ENCODE measurements around the gene FAM47E. TPM values are rescaled to one million over a fixed set of nuclear protein-coding genes. Genes with fewer than 3 reads are reported as not detected.
A peak's percentile ranks its signal among the peaks of the same experiment; 100 is the strongest.

The FAM47E gene
- total and polyA plus RNA-seq, 9 donors = 0.64 to 2.4 (median 1.2) TPM

DNA sequence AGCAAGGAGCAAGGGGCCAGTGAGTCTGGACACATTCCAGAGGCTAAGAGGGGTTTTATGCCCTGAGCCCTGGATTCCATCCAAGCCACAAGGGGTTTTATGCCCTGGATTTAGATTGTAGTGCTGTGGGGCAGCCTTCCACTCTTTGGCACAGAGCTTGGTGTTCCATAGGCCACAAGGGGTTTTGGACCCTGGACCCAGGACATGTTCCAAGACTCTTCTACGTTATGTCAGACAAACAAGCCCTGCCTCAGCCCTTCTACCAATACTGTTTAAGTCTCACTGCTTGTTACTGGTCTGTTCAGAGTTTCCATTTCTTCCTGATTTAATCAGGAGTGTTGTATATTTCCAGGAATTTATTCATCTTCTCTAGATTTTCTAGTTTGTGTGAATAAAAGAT, 25.1 kb upstream of the FAM47E start:
- Histone ChIP-seq H3K4me3 (ENCODE audit: low read length) (no peak overlapping the region), H3K27ac (ENCODE audit: low read length) (no peak overlapping the region), H3K4me1 (ENCODE audit: control insufficient read depth, insufficient read depth, low read length) (no peaks in the 10 kb centered on the region), H3K9me3 (replicated peaks; ENCODE audit: control insufficient read depth, low read depth, low read length) (no peaks in the 10 kb centered on the region), H3K27me3 (ENCODE audit: control insufficient read depth, insufficient read depth, low read length) (no peaks in the 10 kb centered on the region), H3K36me3 (ENCODE audit: control insufficient read depth, insufficient read depth, low read length) (no peaks in the 10 kb centered on the region)
- DNase-seq = no peak
- WGBS (ENCODE audit: insufficient coverage) = no CpG with 5 or more reads among the region's 1 CpG

DNA sequence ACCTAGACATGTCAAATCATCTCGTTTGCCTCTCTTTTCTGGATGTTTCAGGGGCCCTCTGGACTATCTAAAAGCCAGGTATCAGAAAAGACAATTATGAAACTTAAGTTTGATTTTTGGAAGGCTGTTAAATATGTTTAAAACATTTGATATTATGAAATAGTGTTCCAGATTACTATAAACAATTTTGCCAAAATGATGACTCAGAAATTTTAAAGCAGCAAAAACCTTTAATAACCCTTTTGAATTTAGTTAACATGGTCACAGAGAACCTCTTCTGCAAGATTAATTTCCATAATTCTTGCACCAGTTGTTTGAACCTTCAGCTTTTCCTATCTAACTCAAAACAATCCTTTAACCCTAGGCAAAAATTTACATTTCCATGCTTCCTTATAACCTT, 18.8 kb upstream of the FAM47E start:
- WGBS (ENCODE audit: insufficient coverage) = no CpG with 5 or more reads among the region's 1 CpG
- Histone ChIP-seq H3K4me3 (ENCODE audit: low read length) (no peak overlapping the region), H3K27me3 (ENCODE audit: control insufficient read depth, insufficient read depth, low read length) (no peaks in the 10 kb centered on the region), H3K9me3 (replicated peaks; ENCODE audit: control insufficient read depth, low read depth, low read length) (no peaks in the 10 kb centered on the region), H3K4me1 (ENCODE audit: control insufficient read depth, insufficient read depth, low read length) (no peaks in the 10 kb centered on the region), H3K27ac (ENCODE audit: low read length) (no peak overlapping the region), H3K36me3 (ENCODE audit: control insufficient read depth, insufficient read depth, low read length) (no peaks in the 10 kb centered on the region)
- no peak for DNase-seq

DNA sequence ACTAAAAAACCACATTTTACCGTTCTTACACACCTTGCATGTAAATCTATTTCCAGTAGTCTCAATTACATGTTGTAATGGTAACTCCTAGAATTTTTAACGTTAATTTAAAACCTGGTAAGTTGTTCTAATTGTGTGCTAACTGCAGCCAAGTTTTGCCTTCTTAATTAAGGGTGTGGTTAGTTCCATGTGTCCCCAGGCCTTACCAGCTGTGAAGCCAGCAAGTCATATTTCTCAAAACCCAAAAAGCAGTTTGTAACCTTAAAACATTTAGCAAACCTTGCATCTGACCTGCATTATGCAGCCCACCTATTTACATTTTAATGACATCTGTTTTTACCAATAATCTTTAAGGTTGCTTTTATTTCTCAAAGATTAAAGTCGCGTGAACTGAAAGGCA, 18.4 kb upstream of the FAM47E start:
- Histone ChIP-seq H3K27me3 (ENCODE audit: control insufficient read depth, insufficient read depth, low read length) (no peaks in the 10 kb centered on the region), H3K9me3 (replicated peaks; ENCODE audit: control insufficient read depth, low read depth, low read length) (no peaks in the 10 kb centered on the region), H3K36me3 (ENCODE audit: control insufficient read depth, insufficient read depth, low read length) (no peaks in the 10 kb centered on the region), H3K4me3 (ENCODE audit: low read length) (no peak overlapping the region), H3K4me1 (ENCODE audit: control insufficient read depth, insufficient read depth, low read length) (no peaks in the 10 kb centered on the region), H3K27ac (ENCODE audit: low read length) (no peak overlapping the region)
- WGBS (ENCODE audit: insufficient coverage) = no CpG with 5 or more reads among the region's 4 CpGs
- DNase-seq = no peak

DNA sequence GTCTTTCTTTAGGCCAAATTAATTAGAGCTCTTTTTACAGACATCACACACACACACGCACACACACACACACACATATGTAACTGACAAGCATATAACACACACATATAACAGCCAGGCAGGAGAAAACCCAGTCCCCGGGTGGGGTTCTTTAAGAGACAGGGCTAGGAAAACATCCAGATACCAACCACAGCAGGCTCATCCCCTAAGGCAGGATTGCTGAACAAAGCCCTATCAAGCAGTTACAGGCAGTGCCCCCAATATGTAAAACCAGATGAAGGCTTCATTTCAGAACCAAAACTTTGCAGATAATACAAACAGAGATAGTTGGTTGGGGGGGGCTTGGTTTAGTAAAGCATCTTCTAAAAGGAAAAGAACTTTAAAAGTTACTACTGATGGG, 18.0 kb upstream of the FAM47E start:
- Histone ChIP-seq H3K4me3 (ENCODE audit: low read length) (no peak overlapping the region), H3K9me3 (replicated peaks; ENCODE audit: control insufficient read depth, low read depth, low read length) (no peaks in the 10 kb centered on the region)

DNA sequence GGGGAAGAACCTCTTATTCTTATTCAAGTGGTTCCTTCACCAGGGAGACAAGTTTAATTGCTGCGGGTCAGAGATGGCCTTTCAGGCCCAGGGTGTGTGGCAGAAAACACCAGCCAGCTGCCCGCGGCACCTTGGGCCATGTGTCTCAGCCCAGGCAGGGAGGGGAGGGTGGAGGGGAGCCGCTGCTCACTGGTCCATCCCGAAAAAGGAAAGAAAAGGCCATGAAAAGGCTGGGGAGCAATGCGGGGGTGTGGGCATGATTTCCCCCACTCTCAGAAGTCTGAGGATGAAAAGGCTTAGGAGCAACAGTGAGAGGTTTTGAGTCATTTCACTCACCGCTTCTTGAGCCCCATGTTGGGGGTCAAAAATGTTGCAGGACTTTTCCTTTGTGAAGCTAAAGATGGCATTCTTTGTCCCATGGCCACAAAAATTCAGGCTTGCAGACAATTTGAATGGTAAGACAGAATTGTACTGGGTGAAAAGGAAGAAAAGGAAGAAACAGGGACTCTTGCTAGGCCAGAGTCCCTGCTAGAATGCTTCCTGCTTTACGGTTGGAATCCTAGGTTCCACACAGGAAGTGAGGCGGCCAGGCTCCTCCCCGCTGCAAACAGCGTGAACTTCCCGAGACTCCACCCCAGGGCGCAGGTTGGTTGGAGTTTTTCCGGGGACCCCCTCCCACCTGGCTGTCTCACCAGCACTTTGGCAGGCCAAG, 17.4 kb upstream of the FAM47E start:
- Histone ChIP-seq H3K27ac (ENCODE audit: low read length) (no peak overlapping the region), H3K27me3 (ENCODE audit: control insufficient read depth, insufficient read depth, low read length) (no peaks in the 10 kb centered on the region), H3K4me1 (ENCODE audit: control insufficient read depth, insufficient read depth, low read length) (no peaks in the 10 kb centered on the region), H3K4me3 (ENCODE audit: low read length) (peak overlapping the region; percentile 3), H3K36me3 (ENCODE audit: control insufficient read depth, insufficient read depth, low read length) (no peaks in the 10 kb centered on the region), H3K9me3 (replicated peaks; ENCODE audit: control insufficient read depth, low read depth, low read length) (no peaks in the 10 kb centered on the region)
- WGBS (ENCODE audit: insufficient coverage) = 77% methylated on average over 9 of the region's 14 CpGs
- no peak for DNase-seq

More for the DNA sequence above, 18.0 kb upstream of the FAM47E start:
- H3K27ac ChIP-seq (ENCODE audit: low read length) = no peak overlapping the region
- H3K36me3 ChIP-seq (ENCODE audit: control insufficient read depth, insufficient read depth, low read length) = no peaks in the 10 kb centered on the region
- no peak for DNase-seq
- no peaks in the 10 kb centered on the region for H3K27me3 ChIP-seq (ENCODE audit: control insufficient read depth, insufficient read depth, low read length)
- no peaks in the 10 kb centered on the region for H3K4me1 ChIP-seq (ENCODE audit: control insufficient read depth, insufficient read depth, low read length)
- 20% methylated on average over 1 of the region's 2 CpGs for WGBS (ENCODE audit: insufficient coverage)

DNA sequence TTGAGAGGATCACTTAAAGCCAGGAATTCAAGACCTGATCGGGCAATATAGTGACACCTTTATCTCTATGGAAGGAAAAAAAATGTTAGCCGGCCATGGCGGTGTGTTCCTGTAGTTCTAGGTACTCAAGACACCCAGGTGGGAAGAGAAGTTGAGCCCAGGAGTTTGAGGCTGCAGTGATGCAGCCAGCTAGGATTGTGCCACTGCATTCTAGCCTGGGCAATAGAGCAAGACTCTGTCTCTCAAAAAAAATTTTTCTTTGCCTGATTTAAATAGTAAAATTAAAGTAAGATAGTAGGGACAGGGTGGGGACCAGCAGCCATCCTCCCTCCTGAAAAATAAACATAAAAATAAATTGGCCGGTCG, 16.9 kb upstream of the FAM47E start:
- Histone ChIP-seq H3K4me1 (ENCODE audit: control insufficient read depth, insufficient read depth, low read length) (no peaks in the 10 kb centered on the region), H3K27ac (ENCODE audit: low read length) (no peak overlapping the region), H3K9me3 (replicated peaks; ENCODE audit: control insufficient read depth, low read depth, low read length) (peaks cover under 1% of the 10 kb centered on the region), H3K36me3 (ENCODE audit: control insufficient read depth, insufficient read depth, low read length) (no peaks in the 10 kb centered on the region), H3K4me3 (ENCODE audit: low read length) (no peak overlapping the region), H3K27me3 (ENCODE audit: control insufficient read depth, insufficient read depth, low read length) (no peaks in the 10 kb centered on the region)
- DNase-seq = no peak
- WGBS (ENCODE audit: insufficient coverage) = 100% methylated on average over 5 of the region's 5 CpGs

DNA sequence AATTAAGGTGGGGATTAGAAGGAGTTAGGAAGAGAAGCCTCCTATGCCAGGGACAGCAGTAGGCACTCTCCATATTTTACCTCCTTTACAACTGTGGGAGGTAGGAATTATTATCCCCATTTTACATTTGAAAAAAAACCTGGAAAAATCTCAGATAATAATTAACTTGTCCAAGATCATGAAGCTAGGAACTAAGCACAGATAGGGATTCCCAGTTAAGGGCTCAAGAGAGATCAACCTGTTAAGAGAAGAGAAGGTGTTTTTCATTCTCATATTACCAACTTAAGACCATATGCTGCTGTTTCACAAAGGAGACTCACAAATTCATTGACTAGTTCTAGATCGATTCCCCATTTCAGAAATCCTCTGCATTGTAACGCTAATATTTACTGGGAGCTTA, 16.1 kb upstream of the FAM47E start:
- Histone ChIP-seq H3K27me3 (ENCODE audit: control insufficient read depth, insufficient read depth, low read length) (no peaks in the 10 kb centered on the region), H3K4me1 (ENCODE audit: control insufficient read depth, insufficient read depth, low read length) (no peaks in the 10 kb centered on the region), H3K4me3 (ENCODE audit: low read length) (no peak overlapping the region), H3K27ac (ENCODE audit: low read length) (no peak overlapping the region), H3K36me3 (ENCODE audit: control insufficient read depth, insufficient read depth, low read length) (no peaks in the 10 kb centered on the region), H3K9me3 (replicated peaks; ENCODE audit: control insufficient read depth, low read depth, low read length) (peaks cover 4% of the 10 kb centered on the region)
- WGBS (ENCODE audit: insufficient coverage) = no CpG with 5 or more reads among the region's 2 CpGs
- DNase-seq = no peak

DNA sequence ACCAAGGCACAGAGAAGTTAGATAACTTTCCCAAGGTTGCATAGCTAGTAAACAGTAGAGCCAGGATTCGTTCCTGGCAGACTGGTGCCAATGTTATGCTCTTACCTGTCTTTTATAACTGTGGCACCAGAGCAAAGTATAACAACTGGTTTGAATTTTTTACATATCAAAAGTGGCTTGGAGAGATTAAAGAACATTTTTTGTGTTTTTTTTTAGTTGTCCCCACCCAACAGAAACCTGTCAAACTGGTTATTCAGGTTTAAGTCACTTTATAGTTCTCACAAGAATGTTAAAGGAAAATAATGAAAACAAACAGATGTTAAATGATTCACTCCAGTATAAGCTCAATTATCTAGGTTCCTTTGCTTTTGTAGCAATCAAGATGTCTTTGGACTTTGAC, 15.6 kb upstream of the FAM47E start:
- DNase-seq = no peak
- WGBS (ENCODE audit: insufficient coverage) = no CpG with 5 or more reads among the region's 1 CpG

DNA sequence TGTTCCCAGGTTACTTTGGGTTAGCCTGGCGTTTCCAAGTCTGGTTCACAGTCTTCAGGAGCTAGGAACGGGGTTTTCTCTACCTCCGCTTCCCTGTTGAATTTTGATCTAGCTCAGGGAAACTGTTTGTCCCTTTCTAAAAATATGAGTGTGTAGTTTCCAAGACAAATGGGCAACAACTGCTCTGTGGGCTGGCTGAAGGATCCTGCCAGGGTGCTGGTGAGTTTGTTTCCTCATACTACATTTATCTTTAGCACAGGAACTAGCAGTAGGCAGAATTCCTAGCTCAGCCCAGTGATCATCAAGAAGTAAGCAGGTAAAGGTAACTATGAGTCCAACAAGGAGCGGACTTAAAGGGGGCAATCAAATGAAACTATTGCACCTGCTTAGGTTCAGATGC, 13.3 kb upstream of the FAM47E start:
- DNase-seq = peak; percentile 23

More for the DNA sequence above, 15.6 kb upstream of the FAM47E start:
- Histone ChIP-seq H3K27me3 (ENCODE audit: control insufficient read depth, insufficient read depth, low read length) (no peaks in the 10 kb centered on the region), H3K9me3 (replicated peaks; ENCODE audit: control insufficient read depth, low read depth, low read length) (peaks cover 4% of the 10 kb centered on the region), H3K27ac (ENCODE audit: low read length) (no peak overlapping the region), H3K4me3 (ENCODE audit: low read length) (no peak overlapping the region), H3K36me3 (ENCODE audit: control insufficient read depth, insufficient read depth, low read length) (no peaks in the 10 kb centered on the region), H3K4me1 (ENCODE audit: control insufficient read depth, insufficient read depth, low read length) (no peaks in the 10 kb centered on the region)

DNA sequence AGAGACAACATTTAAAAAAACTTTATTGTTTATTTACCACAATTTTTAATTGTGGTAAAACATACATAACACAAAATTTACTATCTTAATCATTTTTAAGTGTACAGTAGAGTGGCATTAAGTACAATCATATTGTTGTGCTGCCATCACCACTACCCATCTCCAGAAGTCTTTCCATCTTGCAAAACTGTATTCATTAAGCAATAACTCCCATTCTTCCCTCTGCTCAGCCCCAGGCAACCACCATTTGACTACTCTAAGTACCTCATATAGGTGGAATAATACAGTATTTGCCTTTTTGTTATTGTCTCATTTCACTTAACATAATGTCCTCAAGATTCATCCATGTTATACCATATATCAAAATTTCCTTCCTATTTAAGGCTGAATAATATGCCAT, 12.8 kb upstream of the FAM47E start:
- Histone ChIP-seq H3K4me1 (ENCODE audit: control insufficient read depth, insufficient read depth, low read length) (no peaks in the 10 kb centered on the region), H3K36me3 (ENCODE audit: control insufficient read depth, insufficient read depth, low read length) (no peaks in the 10 kb centered on the region), H3K27me3 (ENCODE audit: control insufficient read depth, insufficient read depth, low read length) (no peaks in the 10 kb centered on the region), H3K4me3 (ENCODE audit: low read length) (no peak overlapping the region), H3K9me3 (replicated peaks; ENCODE audit: control insufficient read depth, low read depth, low read length) (peaks cover 4% of the 10 kb centered on the region), H3K27ac (ENCODE audit: low read length) (no peak overlapping the region)
- DNase-seq = no peak

More for the DNA sequence above, 13.3 kb upstream of the FAM47E start:
- Histone ChIP-seq H3K4me3 (ENCODE audit: low read length) (no peak overlapping the region), H3K27ac (ENCODE audit: low read length) (peak overlapping the region; percentile 62), H3K4me1 (ENCODE audit: control insufficient read depth, insufficient read depth, low read length) (no peaks in the 10 kb centered on the region), H3K9me3 (replicated peaks; ENCODE audit: control insufficient read depth, low read depth, low read length) (peaks cover 4% of the 10 kb centered on the region), H3K27me3 (ENCODE audit: control insufficient read depth, insufficient read depth, low read length) (no peaks in the 10 kb centered on the region), H3K36me3 (ENCODE audit: control insufficient read depth, insufficient read depth, low read length) (no peaks in the 10 kb centered on the region)
- 81% methylated on average over 4 of the region's 4 CpGs for WGBS (ENCODE audit: insufficient coverage)

DNA sequence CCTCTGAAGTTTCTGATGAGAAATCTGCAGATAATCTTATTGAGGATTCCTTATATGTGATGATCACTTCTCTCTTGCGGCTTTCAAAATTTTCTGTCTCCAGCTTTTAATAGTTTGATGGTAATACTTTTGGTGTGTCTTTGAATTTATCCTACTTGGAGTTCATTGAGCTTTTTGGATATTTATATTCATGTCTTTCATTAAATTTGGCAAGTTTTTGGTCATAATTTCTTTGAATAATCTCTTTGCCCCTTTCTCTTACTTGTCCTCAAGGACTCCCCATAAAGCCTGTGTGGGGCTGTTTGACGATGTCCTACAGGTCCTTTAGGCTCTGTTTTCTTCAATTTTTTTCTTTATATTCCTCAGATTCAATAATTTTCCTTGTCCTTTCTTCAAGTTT, 11.3 kb upstream of the FAM47E start:
- H3K4me3 ChIP-seq (ENCODE audit: low read length) = no peak overlapping the region
- no peak overlapping the region for H3K27ac ChIP-seq (ENCODE audit: low read length)
- peaks cover 4% of the 10 kb centered on the region for H3K9me3 ChIP-seq (replicated peaks; ENCODE audit: control insufficient read depth, low read depth, low read length)
- DNase-seq = no peak
- no peaks in the 10 kb centered on the region for H3K36me3 ChIP-seq (ENCODE audit: control insufficient read depth, insufficient read depth, low read length)
- WGBS (ENCODE audit: insufficient coverage) = 80% methylated on average over 1 of the region's 2 CpGs
- no peaks in the 10 kb centered on the region for H3K27me3 ChIP-seq (ENCODE audit: control insufficient read depth, insufficient read depth, low read length)
- H3K4me1 ChIP-seq (ENCODE audit: control insufficient read depth, insufficient read depth, low read length) = no peaks in the 10 kb centered on the region

All from muscle of leg (tissue), 11 donors.